Measurements from ENCODE around the gene CHEK1.

DNA sequence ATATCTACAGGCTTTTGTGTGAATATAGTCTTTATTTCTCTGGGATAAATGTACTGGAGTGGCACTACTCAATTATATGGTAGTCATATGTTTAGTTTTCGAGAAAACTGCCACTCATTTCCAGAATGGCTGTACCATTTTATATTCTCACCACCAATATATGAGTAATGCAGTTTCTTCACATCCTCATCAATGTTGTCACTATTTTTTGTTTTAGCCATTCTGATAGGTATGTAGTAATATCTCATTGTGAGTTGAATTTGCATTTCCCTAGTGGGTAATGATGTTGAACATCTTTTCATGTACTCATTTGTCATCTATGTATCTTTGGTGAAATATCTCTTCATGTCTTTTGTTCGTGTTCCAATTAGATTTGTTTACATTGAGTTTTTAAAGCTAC lies 37.7 kb downstream of the CHEK1 start:
- no peak for TF ChIP-seq SIN3A (IDR thresholded peaks at IDR 0.05; ENCODE audit: borderline replicate concordance, insufficient read depth, low read length)
- TF ChIP-seq REST (IDR thresholded peaks at IDR 0.05; ENCODE audit: insufficient read depth in 1 of 2, low read depth in 2 of 2, low read length in 2 of 2) = no peak
- no peak for TF ChIP-seq POLR2AphosphoS5 (IDR thresholded peaks at IDR 0.05; ENCODE audit: low read depth, low read length)
